PC-3 (cell line): ENCODE results near the gene CADPS2. TPM values are rescaled to one million over a fixed set of nuclear protein-coding genes. Genes with fewer than 3 reads are reported as not detected.

Experiments used
- ATAC-seq: fragments of 200-7000 bp; cut with Tn5 transposase; 2 replicates; pipeline ENCODE4 v1.9.1; 2020; ENCODE audit warnings: mild to moderate bottlenecking, moderate library complexity
- BruUV-seq: library from RNA; stranded (reverse); fragments of 400-500 nt; replicated peaks from 2 replicates; lab custom pipeline; 2021; lab: Mats Ljungman, UMichigan
- CTCF ChIA-PET: fragments of 300-600 bp; sonication (Branson Sonifier 250); formaldehyde crosslinking; loops from one replicate; lab custom pipeline; 2022; ENCODE audit warnings: antibody characterized with exemption; lab: Charles Lee
- POLR2A ChIA-PET: fragments of 300-600 bp; sonication (Branson Sonifier 250); formaldehyde crosslinking; loops from one replicate; lab custom pipeline; 2022; ENCODE audit warnings: antibody characterized with exemption; ENCODE audit not compliant: unreplicated experiment; lab: Charles Lee
- DNase-seq: peaks from one replicate; pipeline ENCODE4 v3.0.0-alpha.2; 2015
- H2AFZ ChIP-seq: fragments of 300-600 bp; sonication (generic); 2 replicates; pipeline ENCODE4 v1.6.0; 2016; ENCODE audit warnings: antibody characterized with exemption, low read length
- H3F3A ChIP-seq: fragments of 300-600 bp; sonication (generic); one replicate; pipeline ENCODE4 v1.6.0; 2017; ENCODE audit warnings: antibody characterized with exemption, low read length, control low read depth, mild to moderate bottlenecking; ENCODE audit not compliant: unreplicated experiment
- H3K27ac ChIP-seq: fragments of 300-600 bp; sonication (generic); 2 replicates; pipeline ENCODE4 v1.5.1; 2016; ENCODE audit warnings: mild to moderate bottlenecking, low read length
- H3K27me3 ChIP-seq: fragments of 300-600 bp; sonication (generic); 2 replicates; pipeline ENCODE4 v1.6.1; 2016; ENCODE audit warnings: low read length, mixed read lengths
- H3K36me3 ChIP-seq: fragments of 300-600 bp; sonication (generic); 2 replicates; pipeline ENCODE4 v1.6.1; 2016; ENCODE audit warnings: low read depth, mixed run types, low read length, mixed read lengths
- H3K4me1 ChIP-seq: fragments of 300-600 bp; sonication (generic); 2 replicates; pipeline ENCODE4 v1.5.1; 2016; ENCODE audit warnings: low read length; ENCODE audit not compliant: insufficient read depth
- H3K4me2 ChIP-seq: fragments of 300-600 bp; sonication (generic); 2 replicates; pipeline ENCODE4 v1.6.0; 2016; ENCODE audit warnings: low read length
- H3K4me3 ChIP-seq: fragments of 300-600 bp; sonication (generic); 2 replicates; pipeline ENCODE4 v1.5.1; 2016; ENCODE audit warnings: mild to moderate bottlenecking, low read length, mixed read lengths
- H3K79me2 ChIP-seq: fragments of 300-600 bp; sonication (generic); 2 replicates; pipeline ENCODE4 v1.6.1; 2017; ENCODE audit warnings: low read length, mixed read lengths
- H3K9ac ChIP-seq: fragments of 300-600 bp; sonication (generic); 2 replicates; pipeline ENCODE4 v1.6.0; 2016; ENCODE audit warnings: mild to moderate bottlenecking, low read length
- H3K9me2 ChIP-seq: fragments of 300-600 bp; sonication (generic); replicated peaks from 2 replicates; pipeline ENCODE4 v1.6.1; 2016; ENCODE audit warnings: mixed run types, low read length, mixed read lengths
- H3K9me3 ChIP-seq: fragments of 300-600 bp; sonication (generic); 2 replicates; pipeline ENCODE4 v1.6.1; 2016; ENCODE audit warnings: low read length, mixed read lengths
- H4K20me1 ChIP-seq: fragments of 300-600 bp; sonication (generic); 2 replicates; pipeline ENCODE4 v1.6.1; 2016; ENCODE audit warnings: low read length, mixed read lengths
- CTCF ChIP-seq: fragments of 300-600 bp; sonication (generic); conservative IDR thresholded peaks from 2 replicates; pipeline ENCODE4 v1.5.1; 2017; ENCODE audit warnings: antibody characterized with exemption, low read depth, mild to moderate bottlenecking, low read length
- EZH2 ChIP-seq: fragments of 300-600 bp; sonication (generic); IDR thresholded peaks from one replicate; pipeline ENCODE4 v1.6.1; 2017; ENCODE audit warnings: antibody characterized with exemption, mild to moderate bottlenecking, low read length; ENCODE audit not compliant: unreplicated experiment
- EZH2phosphoT487 ChIP-seq: fragments of 300-600 bp; sonication (generic); IDR thresholded peaks from 2 replicates; pipeline ENCODE4 v1.6.1; 2018; ENCODE audit warnings: mild to moderate bottlenecking, antibody characterized with exemption, low read length, borderline replicate concordance
- intact Hi-C: fragments of 100-400 bp; cut with micrococcal nuclease; formaldehyde crosslinking; loops from 2 replicates; pipeline ENCODE4 v1.9.0; 2023
- total RNA-seq: library from RNA; depleted of rRNA; stranded (reverse); fragments of >200 nt; gene quantifications from 2 replicates; pipeline ENCODE4 v1.2.3, GENCODE V29; 2014

The CADPS2 gene
- total RNA-seq, 1 experiment from 2014 or later: 9.4 TPM

- Histone ChIP-seq H3K9me2 (no peaks in the 10 kb centered on the region), H3K4me2 (no peak overlapping the region), H3F3A (no peaks in the 10 kb centered on the region), H4K20me1 (no peaks in the 10 kb centered on the region), H3K27me3 (no peaks in the 10 kb centered on the region), H3K36me3 (no peaks in the 10 kb centered on the region), H3K9me3 (no peaks in the 10 kb centered on the region), H3K27ac (no peak overlapping the region), H3K4me1 (no peaks in the 10 kb centered on the region), H3K79me2 (no peaks in the 10 kb centered on the region), H3K9ac (no peak overlapping the region), H2AFZ (no peak overlapping the region), H3K4me3 (no peak overlapping the region)
- ChIA-PET POLR2A (no interaction called here), CTCF (no interaction called here)
- no TSS peak for BruUV-seq
- ATAC-seq: no peak
- DNase-seq: no peak
- TF ChIP-seq EZH2 (no peak), CTCF (no peak), EZH2phosphoT487 (no peak)
- intact Hi-C loops: no loop called here
Measured at GRCh38 chr7:122340427-122340826, 545.8 kb downstream of the CADPS2 start.

- Histone ChIP-seq H3K9ac (no peak overlapping the region), H4K20me1 (no peaks in the 10 kb centered on the region), H3K9me2 (no peaks in the 10 kb centered on the region), H3K4me2 (no peak overlapping the region), H3K4me1 (no peaks in the 10 kb centered on the region), H3K9me3 (no peaks in the 10 kb centered on the region), H3K79me2 (no peaks in the 10 kb centered on the region), H3K27ac (no peak overlapping the region), H3K27me3 (no peaks in the 10 kb centered on the region), H3K4me3 (no peak overlapping the region), H3F3A (no peaks in the 10 kb centered on the region), H2AFZ (no peak overlapping the region), H3K36me3 (no peaks in the 10 kb centered on the region)
- no peak for TF ChIP-seq CTCF
- no peak for TF ChIP-seq EZH2
- no peak for TF ChIP-seq EZH2phosphoT487
- ChIA-PET CTCF (no interaction called here), POLR2A (no interaction called here)
- BruUV-seq: no TSS peak
- ATAC-seq (no peak), DNase-seq (no peak)
- intact Hi-C loops: no loop called here
Measured at GRCh38 chr7:122339145-122339904, 546.9 kb downstream of the CADPS2 start.

DNA sequence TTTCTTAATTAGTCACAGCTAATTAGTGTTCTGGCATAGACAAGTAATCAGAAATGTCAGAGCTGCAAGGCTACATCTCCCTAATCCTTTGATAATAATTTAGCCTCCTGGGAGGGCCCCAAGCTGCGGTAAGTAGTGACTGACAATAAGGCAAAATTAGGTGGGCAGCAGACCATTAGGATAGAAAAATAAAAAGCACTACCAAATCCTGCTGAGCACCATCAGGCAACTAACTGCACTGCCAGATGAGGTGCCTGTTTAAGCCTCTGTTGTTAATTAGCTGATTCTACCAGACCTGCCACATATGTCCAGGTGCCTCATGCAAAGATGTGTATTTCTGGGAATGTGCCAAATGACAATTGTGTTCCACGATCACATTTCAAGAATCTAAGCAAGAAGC is 549.2 kb downstream of the CADPS2 start:
- Histone ChIP-seq H3K79me2 (no peaks in the 10 kb centered on the region), H2AFZ (no peak overlapping the region), H3K4me2 (no peak overlapping the region), H3K27ac (no peak overlapping the region), H3K27me3 (no peaks in the 10 kb centered on the region), H3K36me3 (no peaks in the 10 kb centered on the region), H3K9me3 (no peaks in the 10 kb centered on the region), H3K9me2 (no peaks in the 10 kb centered on the region), H3K4me3 (no peak overlapping the region), H3F3A (no peaks in the 10 kb centered on the region), H3K4me1 (no peaks in the 10 kb centered on the region), H3K9ac (no peak overlapping the region), H4K20me1 (no peaks in the 10 kb centered on the region)
- ChIA-PET CTCF (no interaction called here), POLR2A (no interaction called here)
- DNase-seq: no peak
- no TSS peak for BruUV-seq
- intact Hi-C loops: no loop called here
- ATAC-seq: no peak
- TF ChIP-seq EZH2phosphoT487 (no peak), EZH2 (no peak), CTCF (no peak)
